WTC11 (cell line): ENCODE results near the gene LMBRD1. TPM values are rescaled to one million over a fixed set of nuclear protein-coding genes. Genes with fewer than 3 reads are reported as not detected.

Source experiments
- ATAC-seq: fragments of 200-7000 bp; cut with Tn5 transposase; 2 replicates; pipeline ENCODE4 v1.10.0; 2021; ENCODE audit warnings: mild to moderate bottlenecking, moderate library complexity
- CTCF ChIA-PET: fragments of 300-600 bp; sonication (Branson Sonifier 250); formaldehyde crosslinking; loops from one replicate; lab custom pipeline; 2021; ENCODE audit warnings: antibody characterized with exemption; lab: Charles Lee
- POLR2A ChIA-PET: fragments of 350-600 bp; sonication (Branson Sonifier 250); formaldehyde crosslinking; loops from one replicate; lab custom pipeline; 2021; ENCODE audit warnings: antibody characterized with exemption; lab: Charles Lee
- DNase-seq: peaks from one replicate; pipeline ENCODE4 v3.0.0; 2021; ENCODE audit warnings: low spot score
- H3K27ac Mint-ChIP-seq: 2 replicates; pipeline ENCODE4 v1.8.0; 2021; ENCODE audit warnings: mixed read lengths
- H3K27me3 Mint-ChIP-seq: 2 replicates; pipeline ENCODE4 v1.8.0; 2021; ENCODE audit warnings: low read depth, mild to moderate bottlenecking, moderate library complexity, mixed read lengths
- H3K36me3 Mint-ChIP-seq: 2 replicates; pipeline ENCODE4 v1.8.0; 2021; ENCODE audit warnings: mixed read lengths
- H3K4me1 Mint-ChIP-seq: 2 replicates; pipeline ENCODE4 v1.8.0; 2022; ENCODE audit warnings: mixed read lengths
- H3K4me3 Mint-ChIP-seq: 2 replicates; pipeline ENCODE4 v1.8.0; 2021; ENCODE audit warnings: mild to moderate bottlenecking, moderate library complexity, mixed read lengths
- H3K9me3 Mint-ChIP-seq: 2 replicates; pipeline ENCODE4 v1.8.0; 2021; ENCODE audit warnings: mixed read lengths
- EMX1 ChIP-seq: fragments of 250-450 bp; sonication (Bioruptor Pico); IDR thresholded peaks from 2 replicates; pipeline ENCODE4 v1.8.0; 2021; ENCODE audit warnings: mild to moderate bottlenecking
- FOXP1 ChIP-seq: sonication (generic); formaldehyde crosslinking; IDR thresholded peaks from 2 replicates; pipeline ENCODE4 v1.8.0; 2022; ENCODE audit warnings: missing genetic modification reagents, mild to moderate bottlenecking, moderate library complexity, borderline replicate concordance
- GABPB1 ChIP-seq: sonication (generic); formaldehyde crosslinking; IDR thresholded peaks from 2 replicates; pipeline ENCODE4 v1.8.1; 2023; ENCODE audit warnings: mild to moderate bottlenecking, missing genetic modification reagents
- MXD4 ChIP-seq: fragments of 250-450 bp; sonication (Bioruptor Pico); IDR thresholded peaks from 2 replicates; pipeline ENCODE4 v1.8.0; 2021; ENCODE audit warnings: mild to moderate bottlenecking, moderate library complexity, borderline replicate concordance
- NFYB ChIP-seq: sonication (generic); formaldehyde crosslinking; conservative IDR thresholded peaks from 2 replicates; pipeline ENCODE4 v1.8.0; 2022; ENCODE audit warnings: low read depth, missing genetic modification reagents
- SMAD3 ChIP-seq: sonication (generic); formaldehyde crosslinking; IDR thresholded peaks from 2 replicates; pipeline ENCODE4 v1.8.0; 2022; ENCODE audit warnings: missing genetic modification reagents, mild to moderate bottlenecking, borderline replicate concordance
- SMAD4 ChIP-seq: sonication (generic); formaldehyde crosslinking; IDR thresholded peaks from 2 replicates; pipeline ENCODE4 v1.8.0; 2022; ENCODE audit warnings: mild to moderate bottlenecking, missing genetic modification reagents
- ZBTB21 ChIP-seq: sonication (generic); formaldehyde crosslinking; IDR thresholded peaks from 2 replicates; pipeline ENCODE4 v1.8.1; 2023; ENCODE audit warnings: mild to moderate bottlenecking, missing genetic modification reagents, borderline replicate concordance
- total RNA-seq: library from RNA; stranded (reverse); gene quantifications from 3 replicates; pipeline ENCODE4 v1.2.3, GENCODE V29; 2021
- TF ChIP-seq, protein P1 (sequence below): sonication (generic); formaldehyde crosslinking; IDR thresholded peaks from 2 replicates; pipeline ENCODE4 v1.8.1; 2023; ENCODE audit warnings: mild to moderate bottlenecking, moderate library complexity, missing genetic modification reagents
- TF ChIP-seq, protein P2 (sequence below): sonication (generic); formaldehyde crosslinking; IDR thresholded peaks from 2 replicates; pipeline ENCODE4 v1.8.0; 2022; ENCODE audit warnings: mild to moderate bottlenecking, missing genetic modification reagents
- TF ChIP-seq, protein P3 (sequence below): sonication (generic); formaldehyde crosslinking; IDR thresholded peaks from 2 replicates; pipeline ENCODE4 v1.8.0; 2023; ENCODE audit warnings: mild to moderate bottlenecking, missing genetic modification reagents
- TF ChIP-seq, protein P4 (sequence below): fragments of 250-450 bp; sonication (Bioruptor Pico); IDR thresholded peaks from 2 replicates; pipeline ENCODE4 v1.9.0; 2021; ENCODE audit warnings: moderate library complexity, mild to moderate bottlenecking, inconsistent platforms, borderline replicate concordance
- TF ChIP-seq, protein P5 (sequence below): fragments of 250-450 bp; sonication (Bioruptor Pico); IDR thresholded peaks from 2 replicates; pipeline ENCODE4 v2.1.2; 2022; ENCODE audit warnings: mild to moderate bottlenecking, moderate library complexity
- TF ChIP-seq, protein P6 (sequence below): sonication (generic); formaldehyde crosslinking; IDR thresholded peaks from 2 replicates; pipeline ENCODE4 v1.8.0; 2022; ENCODE audit warnings: mild to moderate bottlenecking, missing genetic modification reagents
- TF ChIP-seq, protein P7 (sequence below): fragments of 250-450 bp; sonication (Bioruptor Pico); conservative IDR thresholded peaks from 2 replicates; pipeline ENCODE4 v1.9.0; 2021; ENCODE audit warnings: mild to moderate bottlenecking
- TF ChIP-seq, protein P8 (sequence below): sonication (generic); formaldehyde crosslinking; IDR thresholded peaks from 2 replicates; pipeline ENCODE4 v1.8.0; 2022; ENCODE audit warnings: missing genetic modification reagents

LMBRD1 gene
- total RNA-seq, 1 experiment from 2014 or later, result 15.0 TPM

DNA sequence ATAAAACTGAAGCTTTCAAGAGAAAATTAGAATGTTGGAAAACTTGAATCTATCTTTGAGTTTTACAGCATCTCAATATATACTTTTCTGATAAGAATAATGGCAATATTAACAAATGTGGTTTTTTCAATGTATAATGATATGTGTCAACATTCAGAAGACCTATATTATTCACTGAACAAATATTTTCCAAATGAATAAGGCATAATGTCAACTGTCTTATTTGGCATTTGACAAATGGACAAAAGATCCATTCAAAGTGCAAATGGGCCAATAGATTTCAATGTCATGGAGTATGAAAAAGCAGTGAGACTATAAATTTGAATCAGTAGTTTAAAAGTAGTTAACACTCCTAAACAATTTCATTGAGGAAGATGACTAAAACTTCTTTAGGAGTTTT is 20.9 kb downstream of the LMBRD1 start (continued):
- TF ChIP-seq, protein P1, sequence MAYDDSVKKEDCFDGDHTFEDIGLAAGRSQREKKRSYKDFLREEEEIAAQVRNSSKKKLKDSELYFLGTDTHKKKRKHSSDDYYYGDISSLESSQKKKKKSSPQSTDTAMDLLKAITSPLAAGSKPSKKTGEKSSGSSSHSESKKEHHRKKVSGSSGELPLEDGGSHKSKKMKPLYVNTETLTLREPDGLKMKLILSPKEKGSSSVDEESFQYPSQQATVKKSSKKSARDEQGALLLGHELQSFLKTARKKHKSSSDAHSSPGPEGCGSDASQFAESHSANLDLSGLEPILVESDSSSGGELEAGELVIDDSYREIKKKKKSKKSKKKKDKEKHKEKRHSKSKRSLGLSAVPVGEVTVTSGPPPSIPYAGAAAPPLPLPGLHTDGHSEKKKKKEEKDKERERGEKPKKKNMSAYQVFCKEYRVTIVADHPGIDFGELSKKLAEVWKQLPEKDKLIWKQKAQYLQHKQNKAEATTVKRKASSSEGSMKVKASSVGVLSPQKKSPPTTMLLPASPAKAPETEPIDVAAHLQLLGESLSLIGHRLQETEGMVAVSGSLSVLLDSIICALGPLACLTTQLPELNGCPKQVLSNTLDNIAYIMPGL (CRISPR knock-in tag), result no peak

DNA sequence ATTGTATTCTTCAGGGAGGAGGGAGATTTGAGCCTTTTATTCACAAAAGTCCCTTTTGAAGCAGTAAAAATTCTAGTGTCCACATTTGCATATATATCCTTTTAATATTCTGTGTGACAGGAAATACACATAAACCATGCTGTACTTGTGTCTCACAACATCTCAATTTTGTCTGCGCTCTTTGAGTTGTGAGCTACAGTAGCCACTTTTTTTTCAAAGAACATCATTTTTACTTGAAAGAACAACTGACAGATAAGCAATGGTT is 21.3 kb downstream of the LMBRD1 start:
- TF ChIP-seq FOXP1 (CRISPR knock-in tag) (no peak), SMAD3 (no peak), SMAD4 (CRISPR knock-in tag) (no peak), EMX1 (CRISPR knock-in tag) (no peak)
- TF ChIP-seq, protein P2, sequence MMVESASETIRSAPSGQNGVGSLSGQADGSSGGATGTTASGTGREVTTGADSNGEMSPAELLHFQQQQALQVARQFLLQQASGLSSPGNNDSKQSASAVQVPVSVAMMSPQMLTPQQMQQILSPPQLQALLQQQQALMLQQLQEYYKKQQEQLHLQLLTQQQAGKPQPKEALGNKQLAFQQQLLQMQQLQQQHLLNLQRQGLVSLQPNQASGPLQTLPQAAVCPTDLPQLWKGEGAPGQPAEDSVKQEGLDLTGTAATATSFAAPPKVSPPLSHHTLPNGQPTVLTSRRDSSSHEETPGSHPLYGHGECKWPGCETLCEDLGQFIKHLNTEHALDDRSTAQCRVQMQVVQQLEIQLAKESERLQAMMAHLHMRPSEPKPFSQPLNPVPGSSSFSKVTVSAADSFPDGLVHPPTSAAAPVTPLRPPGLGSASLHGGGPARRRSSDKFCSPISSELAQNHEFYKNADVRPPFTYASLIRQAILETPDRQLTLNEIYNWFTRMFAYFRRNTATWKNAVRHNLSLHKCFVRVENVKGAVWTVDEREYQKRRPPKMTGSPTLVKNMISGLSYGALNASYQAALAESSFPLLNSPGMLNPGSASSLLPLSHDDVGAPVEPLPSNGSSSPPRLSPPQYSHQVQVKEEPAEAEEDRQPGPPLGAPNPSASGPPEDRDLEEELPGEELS (CRISPR knock-in tag), result no peak
- TF ChIP-seq, protein P3, sequence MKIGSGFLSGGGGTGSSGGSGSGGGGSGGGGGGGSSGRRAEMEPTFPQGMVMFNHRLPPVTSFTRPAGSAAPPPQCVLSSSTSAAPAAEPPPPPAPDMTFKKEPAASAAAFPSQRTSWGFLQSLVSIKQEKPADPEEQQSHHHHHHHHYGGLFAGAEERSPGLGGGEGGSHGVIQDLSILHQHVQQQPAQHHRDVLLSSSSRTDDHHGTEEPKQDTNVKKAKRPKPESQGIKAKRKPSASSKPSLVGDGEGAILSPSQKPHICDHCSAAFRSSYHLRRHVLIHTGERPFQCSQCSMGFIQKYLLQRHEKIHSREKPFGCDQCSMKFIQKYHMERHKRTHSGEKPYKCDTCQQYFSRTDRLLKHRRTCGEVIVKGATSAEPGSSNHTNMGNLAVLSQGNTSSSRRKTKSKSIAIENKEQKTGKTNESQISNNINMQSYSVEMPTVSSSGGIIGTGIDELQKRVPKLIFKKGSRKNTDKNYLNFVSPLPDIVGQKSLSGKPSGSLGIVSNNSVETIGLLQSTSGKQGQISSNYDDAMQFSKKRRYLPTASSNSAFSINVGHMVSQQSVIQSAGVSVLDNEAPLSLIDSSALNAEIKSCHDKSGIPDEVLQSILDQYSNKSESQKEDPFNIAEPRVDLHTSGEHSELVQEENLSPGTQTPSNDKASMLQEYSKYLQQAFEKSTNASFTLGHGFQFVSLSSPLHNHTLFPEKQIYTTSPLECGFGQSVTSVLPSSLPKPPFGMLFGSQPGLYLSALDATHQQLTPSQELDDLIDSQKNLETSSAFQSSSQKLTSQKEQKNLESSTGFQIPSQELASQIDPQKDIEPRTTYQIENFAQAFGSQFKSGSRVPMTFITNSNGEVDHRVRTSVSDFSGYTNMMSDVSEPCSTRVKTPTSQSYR, result no peak
- TF ChIP-seq, protein P4, sequence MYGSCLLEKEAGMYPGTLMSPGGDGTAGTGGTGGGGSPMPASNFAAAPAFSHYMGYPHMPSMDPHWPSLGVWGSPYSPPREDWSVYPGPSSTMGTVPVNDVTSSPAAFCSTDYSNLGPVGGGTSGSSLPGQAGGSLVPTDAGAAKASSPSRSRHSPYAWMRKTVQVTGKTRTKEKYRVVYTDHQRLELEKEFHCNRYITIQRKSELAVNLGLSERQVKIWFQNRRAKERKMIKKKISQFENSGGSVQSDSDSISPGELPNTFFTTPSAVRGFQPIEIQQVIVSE, result no peak
- TF ChIP-seq, protein P5, sequence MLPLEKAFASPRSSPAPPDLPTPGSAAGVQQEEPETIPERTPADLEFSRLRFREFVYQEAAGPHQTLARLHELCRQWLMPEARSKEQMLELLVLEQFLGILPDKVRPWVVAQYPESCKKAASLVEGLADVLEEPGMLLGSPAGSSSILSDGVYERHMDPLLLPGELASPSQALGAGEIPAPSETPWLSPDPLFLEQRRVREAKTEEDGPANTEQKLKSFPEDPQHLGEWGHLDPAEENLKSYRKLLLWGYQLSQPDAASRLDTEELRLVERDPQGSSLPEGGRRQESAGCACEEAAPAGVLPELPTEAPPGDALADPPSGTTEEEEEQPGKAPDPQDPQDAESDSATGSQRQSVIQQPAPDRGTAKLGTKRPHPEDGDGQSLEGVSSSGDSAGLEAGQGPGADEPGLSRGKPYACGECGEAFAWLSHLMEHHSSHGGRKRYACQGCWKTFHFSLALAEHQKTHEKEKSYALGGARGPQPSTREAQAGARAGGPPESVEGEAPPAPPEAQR (CRISPR knock-in tag), result no peak
- ChIA-PET POLR2A (no interaction called here), CTCF (interaction anchor here (1.4 kb wide), 1 partner anchor 21 kb away, joined by 5 read pairs; the partner anchor contains the start of gene LMBRD1)
- Mint-ChIP-seq H3K4me1 (peaks cover 8% of the 10 kb centered on the region), H3K36me3 (0 out of 2 replicates have a peak, but pooled peaks cover 2% of the 10 kb centered on the region), H3K27ac (no peak overlapping the region), H3K27me3 (no peaks in the 10 kb centered on the region), H3K9me3 (peaks cover 13% of the 10 kb centered on the region; the same call in 1 of the 2 replicates), H3K4me3 (no peak overlapping the region)
- DNase-seq (no peak), ATAC-seq (no peak)

DNA sequence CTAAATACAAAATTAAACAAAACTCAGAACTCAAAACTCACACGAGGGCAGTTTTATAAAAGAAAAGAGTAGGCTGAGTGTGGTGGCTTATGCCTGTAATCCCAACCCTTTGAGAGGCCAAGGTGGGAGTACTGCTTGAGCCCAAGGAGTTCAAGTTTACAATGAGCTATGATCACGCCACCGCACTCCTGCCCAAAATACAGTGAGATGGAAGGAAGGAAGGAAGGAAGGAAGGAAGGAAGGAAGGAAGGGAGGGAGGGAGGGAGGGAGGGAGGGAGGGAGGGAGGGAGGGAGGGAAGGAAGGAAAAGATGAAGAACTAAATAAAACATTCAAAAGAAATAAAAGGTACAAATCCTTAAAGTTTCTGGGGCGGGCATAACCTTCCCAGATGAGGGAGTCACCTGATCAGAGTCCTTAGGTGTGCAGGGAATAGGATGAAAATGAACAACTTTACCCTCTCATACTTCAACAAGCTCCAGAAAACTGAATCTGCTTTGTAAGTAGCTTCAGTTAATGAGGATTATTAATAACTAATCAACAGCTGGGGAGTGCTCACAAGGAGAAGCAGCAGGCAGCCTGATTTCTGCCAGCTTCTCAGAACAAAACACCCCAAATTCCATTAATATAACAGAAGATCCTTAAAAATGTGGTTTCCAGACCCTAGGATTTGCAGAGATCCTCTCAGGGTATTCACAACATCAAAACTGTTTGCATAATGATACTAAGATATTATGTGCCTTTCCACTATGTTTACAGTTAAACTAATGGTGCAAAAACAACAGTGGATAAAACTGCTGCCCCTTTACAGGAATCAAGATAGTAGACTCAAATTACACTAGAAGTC is 21.8 kb downstream of the LMBRD1 start:
- H3K36me3 Mint-ChIP-seq, result 0 out of 2 replicates have a peak, but pooled peaks cover 2% of the 10 kb centered on the region
- H3K27ac Mint-ChIP-seq, result no peak overlapping the region
- H3K4me1 Mint-ChIP-seq, result peaks cover 3% of the 10 kb centered on the region
- no peak overlapping the region for H3K4me3 Mint-ChIP-seq
- DNase-seq (no peak), ATAC-seq (no peak)
- CTCF ChIA-PET, result interaction anchor here (1.4 kb wide), 1 partner anchor 22 kb away, joined by 5 read pairs; the partner anchor contains the start of gene LMBRD1
- POLR2A ChIA-PET, result no interaction called here
- H3K9me3 Mint-ChIP-seq, result peaks cover 13% of the 10 kb centered on the region; the same call in 1 of the 2 replicates
- H3K27me3 Mint-ChIP-seq, result no peaks in the 10 kb centered on the region
- TF ChIP-seq, protein P6, sequence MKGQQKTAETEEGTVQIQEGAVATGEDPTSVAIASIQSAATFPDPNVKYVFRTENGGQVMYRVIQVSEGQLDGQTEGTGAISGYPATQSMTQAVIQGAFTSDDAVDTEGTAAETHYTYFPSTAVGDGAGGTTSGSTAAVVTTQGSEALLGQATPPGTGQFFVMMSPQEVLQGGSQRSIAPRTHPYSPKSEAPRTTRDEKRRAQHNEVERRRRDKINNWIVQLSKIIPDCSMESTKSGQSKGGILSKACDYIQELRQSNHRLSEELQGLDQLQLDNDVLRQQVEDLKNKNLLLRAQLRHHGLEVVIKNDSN, result no peak
- no peak for TF ChIP-seq GABPB1 (CRISPR knock-in tag)
- TF ChIP-seq MXD4 (CRISPR knock-in tag), result no peak
- TF ChIP-seq, protein P7, sequence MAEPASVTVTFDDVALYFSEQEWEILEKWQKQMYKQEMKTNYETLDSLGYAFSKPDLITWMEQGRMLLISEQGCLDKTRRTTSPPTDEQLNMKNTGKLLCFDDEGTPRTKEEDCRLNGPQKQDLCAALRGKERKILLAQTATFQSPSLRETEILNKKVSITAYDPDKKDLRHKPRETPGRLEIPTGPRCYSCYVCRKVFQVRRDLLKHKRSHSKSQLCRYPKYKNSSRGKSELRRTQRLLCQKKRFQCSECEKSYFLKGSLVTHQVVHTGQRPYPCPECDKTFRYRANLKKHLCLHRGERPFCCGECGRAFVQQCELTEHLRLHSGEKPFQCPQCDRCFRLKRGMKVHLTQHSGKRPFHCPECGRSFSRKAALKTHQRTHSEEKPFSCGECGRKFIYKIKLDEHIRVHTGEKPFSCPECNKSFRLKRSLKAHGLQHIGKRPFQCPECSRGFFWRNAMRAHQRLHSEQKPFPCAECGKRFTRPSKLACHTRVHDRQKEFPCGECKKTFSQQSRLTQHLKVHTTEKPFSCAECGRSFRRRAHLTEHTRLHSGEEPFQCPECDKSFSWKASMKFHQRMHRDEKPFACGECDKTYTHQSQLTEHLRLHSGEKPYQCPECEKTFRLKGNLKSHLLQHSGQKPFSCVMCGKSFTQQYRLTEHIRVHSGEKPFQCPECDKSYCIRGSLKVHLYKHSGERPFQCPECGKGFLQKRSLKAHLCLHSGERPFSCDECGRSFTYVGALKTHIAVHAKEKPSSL (CRISPR knock-in tag), result no peak
- TF ChIP-seq NFYB (CRISPR knock-in tag), result no peak
- TF ChIP-seq, protein P8, sequence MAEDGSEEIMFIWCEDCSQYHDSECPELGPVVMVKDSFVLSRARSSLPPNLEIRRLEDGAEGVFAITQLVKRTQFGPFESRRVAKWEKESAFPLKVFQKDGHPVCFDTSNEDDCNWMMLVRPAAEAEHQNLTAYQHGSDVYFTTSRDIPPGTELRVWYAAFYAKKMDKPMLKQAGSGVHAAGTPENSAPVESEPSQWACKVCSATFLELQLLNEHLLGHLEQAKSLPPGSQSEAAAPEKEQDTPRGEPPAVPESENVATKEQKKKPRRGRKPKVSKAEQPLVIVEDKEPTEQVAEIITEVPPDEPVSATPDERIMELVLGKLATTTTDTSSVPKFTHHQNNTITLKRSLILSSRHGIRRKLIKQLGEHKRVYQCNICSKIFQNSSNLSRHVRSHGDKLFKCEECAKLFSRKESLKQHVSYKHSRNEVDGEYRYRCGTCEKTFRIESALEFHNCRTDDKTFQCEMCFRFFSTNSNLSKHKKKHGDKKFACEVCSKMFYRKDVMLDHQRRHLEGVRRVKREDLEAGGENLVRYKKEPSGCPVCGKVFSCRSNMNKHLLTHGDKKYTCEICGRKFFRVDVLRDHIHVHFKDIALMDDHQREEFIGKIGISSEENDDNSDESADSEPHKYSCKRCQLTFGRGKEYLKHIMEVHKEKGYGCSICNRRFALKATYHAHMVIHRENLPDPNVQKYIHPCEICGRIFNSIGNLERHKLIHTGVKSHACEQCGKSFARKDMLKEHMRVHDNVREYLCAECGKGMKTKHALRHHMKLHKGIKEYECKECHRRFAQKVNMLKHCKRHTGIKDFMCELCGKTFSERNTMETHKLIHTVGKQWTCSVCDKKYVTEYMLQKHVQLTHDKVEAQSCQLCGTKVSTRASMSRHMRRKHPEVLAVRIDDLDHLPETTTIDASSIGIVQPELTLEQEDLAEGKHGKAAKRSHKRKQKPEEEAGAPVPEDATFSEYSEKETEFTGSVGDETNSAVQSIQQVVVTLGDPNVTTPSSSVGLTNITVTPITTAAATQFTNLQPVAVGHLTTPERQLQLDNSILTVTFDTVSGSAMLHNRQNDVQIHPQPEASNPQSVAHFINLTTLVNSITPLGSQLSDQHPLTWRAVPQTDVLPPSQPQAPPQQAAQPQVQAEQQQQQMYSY (CRISPR knock-in tag), result no peak
- TF ChIP-seq ZBTB21 (CRISPR knock-in tag), result no peak
